GM19438 (cell line): ENCODE data around the gene DIO3.
"Not testable (repeated sequence)": the region's sequence is repeated elsewhere in the genome, so short reads cannot be mapped to it uniquely, and the experiment has no call there.

ENCODE experiments used
- ATAC-seq: cut with Tn5 transposase; IDR thresholded peaks from one replicate; pipeline ENCODE4 v1.9.1; 2021; ENCODE audit warnings: low read depth; ENCODE audit not compliant: unreplicated experiment

DIO3 gene

DNA sequence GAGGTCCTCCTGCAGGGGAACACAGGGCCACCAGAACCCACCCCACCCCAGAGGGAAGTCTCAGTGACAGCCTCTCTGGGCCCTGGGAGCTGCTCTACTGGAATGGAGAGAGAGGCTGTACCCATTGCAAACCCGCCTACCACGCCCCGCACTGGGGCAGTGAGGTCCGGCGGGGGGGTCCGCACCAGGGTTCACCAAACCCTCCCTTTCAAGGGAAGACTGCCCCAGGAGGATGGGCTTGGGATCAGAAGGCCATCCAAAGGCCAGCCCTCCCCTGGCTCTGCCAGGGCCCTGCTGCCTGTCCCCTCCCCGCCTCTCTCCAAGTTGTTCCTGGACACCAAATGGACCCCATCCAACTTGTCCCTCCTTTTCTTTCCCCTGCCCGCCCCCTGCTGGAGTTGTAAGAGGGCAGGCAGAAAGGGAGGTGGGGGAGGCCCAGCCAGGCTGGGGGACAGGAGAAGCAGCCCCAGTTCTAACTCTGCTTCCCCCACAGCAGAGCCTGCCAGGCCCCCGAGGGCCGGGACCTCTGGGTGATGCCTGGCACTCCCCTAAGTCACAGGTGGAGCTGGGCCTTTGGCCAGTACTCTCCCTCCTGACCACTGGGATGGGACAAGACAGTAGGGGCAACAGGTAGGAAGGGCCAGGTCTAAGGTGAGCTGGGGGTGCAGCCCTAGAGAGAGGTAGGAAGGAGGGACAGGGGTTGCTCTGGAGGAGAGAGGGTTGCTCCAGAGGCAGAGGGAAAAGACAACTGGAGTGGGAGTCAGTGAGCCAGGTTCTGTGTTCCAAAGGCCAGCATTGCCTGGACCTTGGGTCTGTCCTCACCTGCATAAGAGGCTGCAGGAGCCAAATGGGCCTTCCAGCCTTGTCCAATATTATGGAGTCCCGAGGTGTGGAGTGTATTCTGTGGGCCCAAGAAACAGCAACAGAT is 3.2 kb upstream of the DIO3 start:
- no peak for ATAC-seq

DNA sequence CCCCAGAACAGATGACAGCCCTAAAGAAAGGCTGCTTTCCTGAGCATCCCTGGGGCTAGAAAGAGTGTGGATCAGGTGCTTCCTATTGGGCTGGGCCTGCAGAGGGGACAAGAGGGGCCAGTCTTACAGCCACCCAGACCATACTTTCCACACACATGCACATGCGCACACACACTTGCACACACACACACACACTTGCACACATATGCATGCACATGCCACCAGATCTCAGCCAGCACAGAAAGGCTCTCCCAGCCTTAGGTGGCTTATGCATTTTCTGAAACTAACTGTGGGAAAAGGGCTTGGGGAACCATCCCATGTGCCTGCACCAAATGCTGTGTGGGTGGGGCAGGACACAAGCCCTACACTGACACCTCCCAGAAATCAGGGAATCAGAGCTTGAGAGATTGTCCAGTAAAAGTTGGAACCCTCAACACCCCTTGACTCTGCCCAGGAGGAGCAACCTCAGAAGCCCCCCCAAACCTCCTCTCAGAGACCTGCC is 2.5 kb upstream of the DIO3 start:
- no peak for ATAC-seq

DNA sequence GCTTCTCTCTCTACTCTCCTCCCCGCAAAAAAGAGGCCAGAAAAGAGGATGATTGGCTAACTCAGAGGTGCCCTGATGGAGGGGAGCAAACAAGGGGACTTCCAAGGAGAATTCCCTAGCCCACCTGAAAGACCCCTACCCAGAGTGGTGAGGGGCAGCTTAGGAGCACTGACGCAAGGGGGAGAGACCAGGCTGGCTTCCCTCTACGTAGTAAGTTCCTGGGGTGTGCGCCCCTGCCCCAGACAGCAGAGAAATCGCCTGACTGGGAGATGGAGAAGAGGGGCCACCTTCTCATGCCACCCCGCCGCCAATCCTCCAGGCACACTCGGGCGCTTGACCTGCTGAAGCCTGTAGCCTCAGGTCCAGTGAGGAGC is 2.1 kb upstream of the DIO3 start:
- ATAC-seq = no peak

DNA sequence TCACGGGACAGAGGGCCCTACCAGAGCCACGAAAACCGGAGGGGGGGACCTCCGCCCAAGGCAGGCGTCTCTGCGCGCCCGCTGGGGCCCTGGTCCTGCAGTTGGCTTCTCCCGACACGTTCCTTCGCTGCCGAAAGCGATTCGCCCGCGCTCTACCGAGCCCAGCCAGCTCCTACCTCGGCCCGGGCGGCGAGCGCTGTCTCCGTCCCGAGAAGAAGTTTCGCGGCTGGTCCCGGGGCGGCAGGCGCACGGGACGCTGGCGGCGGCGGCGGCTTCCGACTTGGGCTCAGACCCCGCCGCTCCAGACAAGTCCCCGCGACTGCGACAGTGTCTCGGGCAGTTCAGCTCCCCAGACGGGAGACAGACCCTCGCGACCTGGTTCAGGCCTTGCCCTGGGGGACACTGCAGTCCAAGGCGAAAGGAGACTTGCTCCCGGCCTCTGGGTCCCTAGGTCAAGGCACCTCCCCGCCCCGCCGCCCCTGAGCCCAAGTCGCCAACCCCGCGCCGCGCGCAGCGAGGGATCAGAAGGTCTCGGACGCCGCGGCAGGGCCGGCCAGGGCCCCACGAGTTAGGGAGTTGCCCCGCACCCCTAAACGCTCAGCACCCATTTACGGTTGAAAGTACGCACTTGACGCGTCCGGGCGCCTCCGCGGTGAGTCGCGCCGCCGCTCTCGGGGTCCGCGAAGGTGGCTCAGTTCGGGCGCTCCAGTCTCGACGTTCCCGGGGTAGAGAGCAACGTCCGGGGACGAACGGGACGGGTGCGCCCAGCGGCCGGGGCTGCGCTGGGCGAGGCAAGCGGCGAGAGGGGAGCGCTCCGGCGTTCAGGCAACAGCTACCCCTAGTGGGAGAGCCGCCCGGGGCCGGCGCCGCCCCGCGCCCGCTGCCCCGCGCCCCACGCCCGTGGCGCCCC is 1.4 kb upstream of the DIO3 start:
- ATAC-seq = no peak

GRCh38 chr14:101560534-101561113 is 671 bp upstream of the DIO3 start:
- no peak for ATAC-seq

- ATAC-seq = no peak
Measured at GRCh38 chr14:101561897-101562490, 699 bp downstream of the DIO3 start.

GRCh38 chr14:101562659-101563351 is 1.5 kb downstream of the DIO3 start:
- ATAC-seq = no peak

- no peak for ATAC-seq
Measured at GRCh38 chr14:101563352-101563653, 2.0 kb downstream of the DIO3 start.

DNA sequence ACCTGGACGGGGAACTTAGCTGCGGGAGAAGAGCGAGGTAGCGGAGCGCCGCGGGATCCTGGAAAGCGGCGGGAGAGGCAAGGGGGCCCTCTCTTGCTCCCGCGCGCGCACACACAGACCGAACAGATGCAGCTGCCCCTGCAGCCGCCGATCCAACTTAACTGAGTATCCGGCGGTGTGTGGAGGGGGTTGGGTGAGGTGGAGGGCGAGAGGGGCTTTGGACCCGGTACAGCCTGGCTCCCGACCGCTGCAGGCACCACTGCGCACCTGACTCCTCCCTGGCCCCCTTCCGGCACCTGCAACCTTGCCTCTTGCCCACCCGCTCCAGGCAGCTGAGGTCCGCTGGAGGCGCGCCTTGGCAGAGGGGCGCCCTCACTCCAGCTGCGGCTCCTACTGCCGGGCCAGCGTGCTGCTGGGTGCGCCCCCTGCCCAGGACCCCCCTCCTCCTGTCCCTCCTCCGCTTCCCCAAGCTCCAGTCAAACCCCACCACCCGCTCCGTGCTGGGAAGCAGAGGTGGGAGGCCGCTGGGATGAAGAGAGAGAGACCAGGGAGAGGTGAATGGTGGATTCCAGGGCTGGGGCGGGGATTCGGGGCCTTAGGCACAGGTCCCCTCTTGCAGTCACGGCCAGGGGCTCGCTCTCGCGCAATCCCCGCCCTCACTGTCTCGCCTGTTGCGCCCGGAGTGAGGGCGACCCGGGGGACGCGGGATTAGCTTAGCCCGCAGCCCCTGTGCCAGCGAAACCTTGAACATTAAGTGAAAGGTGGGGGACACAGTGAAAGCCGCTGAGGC is 2.6 kb downstream of the DIO3 start:
- ATAC-seq = no peak

GRCh38 chr14:101564444-101564776 is 3.1 kb downstream of the DIO3 start:
- ATAC-seq = no peak

- no peak for ATAC-seq
Measured at GRCh38 chr14:101564819-101565698, 3.8 kb downstream of the DIO3 start.

- no peak for ATAC-seq
Measured at GRCh38 chr14:101567252-101567651, 6.0 kb downstream of the DIO3 start.

- no peak for ATAC-seq
Measured at GRCh38 chr14:101571004-101571403, 9.7 kb downstream of the DIO3 start.

DNA sequence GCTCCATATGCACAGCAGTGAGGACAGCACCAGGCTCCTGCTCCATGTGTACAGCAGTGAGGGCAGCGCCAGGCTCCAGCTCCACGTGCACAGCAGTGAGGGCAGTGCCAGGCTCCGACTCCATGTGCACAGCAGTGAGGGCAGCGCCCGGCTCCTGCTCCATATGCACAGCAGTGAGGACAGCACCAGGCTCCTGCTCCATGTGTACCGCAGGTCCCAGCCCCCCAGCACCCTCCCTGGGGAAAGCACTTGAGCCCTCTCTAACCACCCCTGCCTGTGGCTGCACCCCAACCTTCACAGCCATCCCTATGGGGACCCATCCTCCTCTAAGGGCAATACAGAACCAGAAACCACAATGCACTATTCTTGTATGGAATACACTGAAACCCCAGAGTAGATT is 11.2 kb downstream of the DIO3 start:
- not testable (repeated sequence) for ATAC-seq

DNA sequence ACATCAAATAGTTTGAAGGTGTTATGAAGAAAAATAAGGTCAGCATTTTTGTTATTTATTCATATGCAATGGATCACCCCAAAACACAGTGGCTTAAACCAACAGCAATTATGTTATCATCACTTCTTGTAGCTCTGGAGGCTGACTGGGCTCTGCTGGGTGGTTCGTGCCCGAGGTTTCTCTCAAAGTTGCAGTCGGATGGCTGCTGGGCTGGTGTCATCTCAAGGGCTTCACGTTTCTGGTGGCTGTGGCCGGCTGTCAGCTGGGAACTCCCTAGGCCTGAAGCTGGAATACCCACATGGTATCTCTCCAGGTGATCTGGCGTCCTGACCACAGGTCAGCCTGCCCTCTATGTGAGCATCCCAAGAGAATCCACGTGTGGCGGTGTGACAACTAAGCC is 12.0 kb downstream of the DIO3 start:
- ATAC-seq = no peak

GRCh38 chr14:101575581-101575980 is 14.3 kb downstream of the DIO3 start:
- no peak for ATAC-seq

GRCh38 chr14:101577221-101577909 is 16.1 kb downstream of the DIO3 start:
- no peak for ATAC-seq

GRCh38 chr14:101578489-101578888 is 17.2 kb downstream of the DIO3 start:
- no peak for ATAC-seq
